ENCODE data around the gene ATCAY.

ATCAY gene

GRCh38 chr19:3880471-3881271 lies at the start of gene ATCAY:
Gene ATCAY, plus strand, starts transcription at chr19:3880685. Its CDS starts 5,083 bp downstream, at chr19:3885768.
- peak; percentile 68 for DNase-seq

GRCh38 chr19:3831601-3832000 lies 48.9 kb upstream of the ATCAY start:
- DNase-seq: no peak

GRCh38 chr19:3832001-3832400 lies 48.5 kb upstream of the ATCAY start:
- no peak for DNase-seq

GRCh38 chr19:3833578-3834348 lies 46.7 kb upstream of the ATCAY start:
- no peak for DNase-seq

GRCh38 chr19:3834349-3835054 lies 46.0 kb upstream of the ATCAY start:
- no peak for DNase-seq

- DNase-seq: no peak
Measured at GRCh38 chr19:3835055-3835435, 45.4 kb upstream of the ATCAY start.

- DNase-seq: no peak
Measured at GRCh38 chr19:3836887-3837286, 43.6 kb upstream of the ATCAY start.

- no peak for DNase-seq
Measured at GRCh38 chr19:3837332-3837731, 43.2 kb upstream of the ATCAY start.

GRCh38 chr19:3837922-3838321 lies 42.6 kb upstream of the ATCAY start:
- DNase-seq: no peak

- DNase-seq: no peak
Measured at GRCh38 chr19:3838661-3839060, 41.8 kb upstream of the ATCAY start.

GRCh38 chr19:3839941-3840340 lies 40.5 kb upstream of the ATCAY start:
- no peak for DNase-seq

GRCh38 chr19:3840804-3841203 lies 39.7 kb upstream of the ATCAY start:
- DNase-seq: no peak

GRCh38 chr19:3842948-3843347 lies 37.5 kb upstream of the ATCAY start:
- no peak for DNase-seq

GRCh38 chr19:3844596-3844995 lies 35.9 kb upstream of the ATCAY start:
- DNase-seq: no peak

GRCh38 chr19:3849092-3849491 lies 31.4 kb upstream of the ATCAY start:
- no peak for DNase-seq

GRCh38 chr19:3849787-3850186 lies 30.7 kb upstream of the ATCAY start:
- no peak for DNase-seq

GRCh38 chr19:3850320-3850972 lies 30.0 kb upstream of the ATCAY start:
- DNase-seq: no peak

GRCh38 chr19:3851254-3852176 lies 29.0 kb upstream of the ATCAY start:
- DNase-seq: no peak

- DNase-seq: no peak
Measured at GRCh38 chr19:3852177-3852511, 28.3 kb upstream of the ATCAY start.

GRCh38 chr19:3852614-3853254 lies 27.8 kb upstream of the ATCAY start:
- DNase-seq: no peak

GRCh38 chr19:3855320-3855719 lies 25.2 kb upstream of the ATCAY start:
- no peak for DNase-seq

Data from NCI-H1417 treated with DMSO at 0.1 percent for 48 hours (cell line).